H9 (cell line): Measurements from ENCODE around the gene TRIM28. TPM values are rescaled to one million over a fixed set of nuclear protein-coding genes. Genes with fewer than 3 reads are reported as not detected.

Source experiments
- DNase-seq: peaks from one replicate; pipeline ENCODE4 v3.0.0-alpha.2; 2017
- H2AFZ ChIP-seq: one replicate; pipeline ENCODE4 v1.6.1; 2013; ENCODE audit warnings: mild to moderate bottlenecking, low read length, control low read depth, moderate library complexity
- H2AK5ac ChIP-seq: 2 replicates; pipeline ENCODE4 v1.6.1; 2013; ENCODE audit warnings: low read length, control low read depth, mixed read lengths; ENCODE audit not compliant: insufficient read length
- H2BK120ac ChIP-seq: one replicate; pipeline ENCODE4 v1.6.1; 2013; ENCODE audit warnings: low read depth, mild to moderate bottlenecking, low read length, control low read depth, inconsistent platforms; ENCODE audit not compliant: poor library complexity, severe bottlenecking
- H2BK12ac ChIP-seq: 2 replicates; pipeline ENCODE4 v1.6.1; 2013; ENCODE audit warnings: low read length, control low read depth, mixed read lengths, low read depth; ENCODE audit not compliant: insufficient read length
- H2BK15ac ChIP-seq: 2 replicates; pipeline ENCODE4 v1.6.1; 2013; ENCODE audit warnings: low read depth, low read length, control low read depth
- H2BK20ac ChIP-seq: one replicate; pipeline ENCODE4 v1.6.1; 2013; ENCODE audit warnings: low read depth, mild to moderate bottlenecking, low read length, control low read depth, inconsistent platforms; ENCODE audit not compliant: poor library complexity, severe bottlenecking
- H2BK5ac ChIP-seq: 2 replicates; pipeline ENCODE4 v1.6.1; 2013; ENCODE audit warnings: low read length, control low read depth, mixed read lengths; ENCODE audit not compliant: insufficient read length
- H3K14ac ChIP-seq: 2 replicates; pipeline ENCODE4 v1.6.1; 2013; ENCODE audit warnings: low read length, control low read depth; ENCODE audit not compliant: insufficient read depth
- H3K18ac ChIP-seq: 2 replicates; pipeline ENCODE4 v1.6.1; 2013; ENCODE audit warnings: low read depth, mild to moderate bottlenecking, mixed read lengths, low read length, control low read depth; ENCODE audit not compliant: insufficient read length
- H3K23ac ChIP-seq: 2 replicates; pipeline ENCODE4 v1.6.1; 2013; ENCODE audit warnings: low read length, control low read depth, mixed read lengths, low read depth; ENCODE audit not compliant: insufficient read length
- H3K23me2 ChIP-seq: 2 replicates; pipeline ENCODE4 v1.6.1; 2013; ENCODE audit warnings: low read depth, mild to moderate bottlenecking, mixed read lengths, low read length, control low read depth; ENCODE audit not compliant: insufficient read length, poor library complexity, severe bottlenecking
- H3K27ac ChIP-seq: 2 replicates; pipeline ENCODE4 v1.5.1; 2013; ENCODE audit warnings: low read length, control low read depth, mixed read lengths, low read depth; ENCODE audit not compliant: insufficient read length
- H3K27me3 ChIP-seq: 2 replicates; pipeline ENCODE4 v1.6.1; 2013; ENCODE audit warnings: low read length, control low read depth, inconsistent platforms; ENCODE audit not compliant: insufficient read depth
- H3K4ac ChIP-seq: 2 replicates; pipeline ENCODE4 v1.6.1; 2013; ENCODE audit warnings: low read depth, mild to moderate bottlenecking, control low read depth, inconsistent platforms, low read length, moderate library complexity
- H3K4me1 ChIP-seq: 2 replicates; pipeline ENCODE4 v1.6.1; 2013; ENCODE audit warnings: low read length, control low read depth, inconsistent platforms; ENCODE audit not compliant: insufficient read depth
- H3K4me2 ChIP-seq: 2 replicates; pipeline ENCODE4 v1.6.1; 2013; ENCODE audit warnings: low read length, control low read depth, mixed read lengths; ENCODE audit not compliant: insufficient read length, insufficient read depth
- H3K56ac ChIP-seq: 2 replicates; pipeline ENCODE4 v1.6.1; 2013; ENCODE audit warnings: low read depth, mild to moderate bottlenecking, mixed read lengths, low read length, control low read depth; ENCODE audit not compliant: insufficient read length
- H3K79me1 ChIP-seq: 2 replicates; pipeline ENCODE4 v1.6.1; 2013; ENCODE audit warnings: low read depth, mild to moderate bottlenecking, moderate library complexity, low read length, control low read depth, inconsistent platforms; ENCODE audit not compliant: insufficient read depth, poor library complexity, severe bottlenecking
- H3K79me2 ChIP-seq: 2 replicates; pipeline ENCODE4 v1.6.1; 2013; ENCODE audit warnings: low read length, control low read depth, inconsistent platforms; ENCODE audit not compliant: insufficient read depth
- H3K9ac ChIP-seq: 2 replicates; pipeline ENCODE4 v1.6.1; 2013; ENCODE audit warnings: low read length, control low read depth, mixed read lengths; ENCODE audit not compliant: insufficient read length; ENCODE audit errors: extremely low read depth
- H3K9me3 ChIP-seq: one replicate; pipeline ENCODE4 v1.6.1; 2013; ENCODE audit warnings: low read depth, low read length, inconsistent platforms; ENCODE audit not compliant: control insufficient read depth
- H3T11ph ChIP-seq: one replicate; pipeline ENCODE4 v1.6.1; 2013; ENCODE audit warnings: mild to moderate bottlenecking, low read length, control low read depth, inconsistent platforms
- H4K20me1 ChIP-seq: one replicate; pipeline ENCODE4 v1.6.1; 2013; ENCODE audit not compliant: control insufficient read depth, insufficient read length, insufficient read depth
- H4K5ac ChIP-seq: 2 replicates; pipeline ENCODE4 v1.6.1; 2013; ENCODE audit warnings: low read depth, mild to moderate bottlenecking, mixed read lengths, low read length, control low read depth; ENCODE audit not compliant: insufficient read length
- H4K8ac ChIP-seq: replicated peaks from 2 replicates; pipeline ENCODE4 v1.6.1; 2013; ENCODE audit warnings: low read length, control low read depth, mixed read lengths, low read depth; ENCODE audit not compliant: insufficient read length
- H4K91ac ChIP-seq: 2 replicates; pipeline ENCODE4 v1.6.1; 2013; ENCODE audit warnings: low read depth, mild to moderate bottlenecking, moderate library complexity, mixed read lengths, low read length, control low read depth; ENCODE audit not compliant: insufficient read length
- H3K27ac Mint-ChIP-seq, 3 experiments: 2 replicates in 2 of 3; 3 replicates in 1 of 3; pipeline ENCODE4 v1.8.0; 2020 to 2021; ENCODE audit warnings: mixed read lengths in 3 of 3, mild to moderate bottlenecking in 1 of 3, moderate library complexity in 1 of 3
- H3K27me3 Mint-ChIP-seq: 2 replicates; pipeline ENCODE4 v1.8.0; 2021; ENCODE audit warnings: low read depth, mild to moderate bottlenecking, moderate library complexity, mixed read lengths
- H3K36me3 Mint-ChIP-seq, 3 experiments: 2 replicates in 2 of 3; 3 replicates in 1 of 3; pipeline ENCODE4 v1.8.0; 2020 to 2021; ENCODE audit warnings: low read depth in 3 of 3, mixed read lengths in 3 of 3; ENCODE audit not compliant: insufficient read depth in 1 of 3
- H3K4me1 Mint-ChIP-seq, 2 experiments: 2 replicates each; pipeline ENCODE4 v1.8.0; 2020; ENCODE audit warnings: mixed read lengths in 2 of 2
- H3K4me3 Mint-ChIP-seq, 2 experiments: 2 replicates in 1 of 2; 3 replicates in 1 of 2; pipeline ENCODE4 v1.8.0; 2020 to 2021; ENCODE audit warnings: mild to moderate bottlenecking in 2 of 2, mixed read lengths in 2 of 2, moderate library complexity in 1 of 2
- H3K9me3 Mint-ChIP-seq, 2 experiments: 2 replicates in 1 of 2; 3 replicates in 1 of 2; pipeline ENCODE4 v1.8.0; 2020; ENCODE audit warnings: mild to moderate bottlenecking in 2 of 2, mixed read lengths in 2 of 2, moderate library complexity in 1 of 2
- CTCF ChIP-seq: fragments of 200-600 bp; sonication (generic); conservative IDR thresholded peaks from 3 replicates; pipeline ENCODE4 v1.8.0; 2021; ENCODE audit warnings: antibody characterized with exemption, mild to moderate bottlenecking
- WGBS: extraction: QIAGEN DNeasy Blood & Tissue Kit; methylation state at CpG from one replicate; pipeline ENCODE4 v1.1.7; 2013; ENCODE audit warnings: missing lambda C conversion rate, low lambda C conversion rate, mixed read lengths; ENCODE audit not compliant: insufficient read length; ENCODE audit errors: extremely low coverage; 5-methylcytosine and 5-hydroxymethylcytosine counted together
- total RNA-seq: library from RNA; stranded (reverse); gene quantifications from 2 replicates; pipeline ENCODE4 v1.2.1, GENCODE V29; 2021

The TRIM28 gene
- total RNA-seq, 1 experiment from 2014 or later, result 1,084 TPM

GRCh38 chr19:58570770-58571574, 27.1 kb downstream of the TRIM28 start:
- no peak for TF ChIP-seq CTCF
- H3K9me3 Mint-ChIP-seq, result no peaks in the 10 kb centered on the region; a peak in 1 of 5 replicates
- H3K36me3 Mint-ChIP-seq, result peaks cover 0 to 29% (median 18%) of the 10 kb centered on the region in 3 experiments; a peak in 5 of 7 replicates
- no peaks in the 10 kb centered on the region for H3K79me1 ChIP-seq
- DNase-seq, result no peak
- no peak overlapping the region for H3K4ac ChIP-seq
- H3K27me3 ChIP-seq, result no peaks in the 10 kb centered on the region
- H3K18ac ChIP-seq, result no peak overlapping the region
- WGBS, result no CpG with 5 or more reads among the region's 25 CpGs
- H4K8ac ChIP-seq, result no peak overlapping the region
- no peak overlapping the region for H2AK5ac ChIP-seq
- no peak overlapping the region for H2BK15ac ChIP-seq
- H3K4me3 Mint-ChIP-seq, result no peak overlapping the region; a peak in 1 of 5 replicates
- H3K9ac ChIP-seq, result no peak overlapping the region
- H3K27ac ChIP-seq, result no peak overlapping the region
- H3T11ph ChIP-seq, result no peak overlapping the region
- peaks cover 2% of the 10 kb centered on the region; the same call in 1 of the 2 replicates for H3K27me3 Mint-ChIP-seq
- peaks cover 16 to 21% of the 10 kb centered on the region in 2 experiments for H3K4me1 Mint-ChIP-seq
- H2BK20ac ChIP-seq, result no peak overlapping the region
- H3K79me2 ChIP-seq, result no peaks in the 10 kb centered on the region
- H3K23ac ChIP-seq, result no peak overlapping the region
- no peaks in the 10 kb centered on the region; the same call in 1 of the 2 replicates for H3K4me1 ChIP-seq
- H3K27ac Mint-ChIP-seq, result no peak overlapping the region; a peak in 1 of 7 replicates
- peaks cover 8% of the 10 kb centered on the region for H3K23me2 ChIP-seq
- H2BK12ac ChIP-seq, result no peak overlapping the region
- no peak overlapping the region for H4K91ac ChIP-seq
- no peak overlapping the region for H3K56ac ChIP-seq
- H3K14ac ChIP-seq, result no peak overlapping the region
- no peaks in the 10 kb centered on the region for H3K9me3 ChIP-seq
- no peak overlapping the region for H4K5ac ChIP-seq
- H2AFZ ChIP-seq, result no peak overlapping the region
- no peak overlapping the region for H2BK5ac ChIP-seq
- H3K4me2 ChIP-seq, result no peak overlapping the region
- no peak overlapping the region for H2BK120ac ChIP-seq
- no peaks in the 10 kb centered on the region for H4K20me1 ChIP-seq
